Skeletal muscle cell (primary cell): ENCODE results near the gene UBE2N.
A peak's percentile ranks its signal among the peaks of the same experiment; 100 is the strongest.
"Not testable (repeated sequence)": the region's sequence is repeated elsewhere in the genome, so short reads cannot be mapped to it uniquely, and the experiment has no call there.

Experiments used
- DNase-seq: peaks from one replicate; pipeline ENCODE4 v3.0.0-alpha.2; 2010; ENCODE audit warnings: low read depth
- H3K4me3 ChIP-seq: 2 replicates; pipeline ENCODE4 v1.5.1; 2011; ENCODE audit warnings: low read depth, mild to moderate bottlenecking, control low read depth, low read length, moderate library complexity

Gene UBE2N

GRCh38 chr12:93387780-93388179, 54.0 kb downstream of the UBE2N start:
- no peak overlapping the region for H3K4me3 ChIP-seq
- no peak for DNase-seq

DNA sequence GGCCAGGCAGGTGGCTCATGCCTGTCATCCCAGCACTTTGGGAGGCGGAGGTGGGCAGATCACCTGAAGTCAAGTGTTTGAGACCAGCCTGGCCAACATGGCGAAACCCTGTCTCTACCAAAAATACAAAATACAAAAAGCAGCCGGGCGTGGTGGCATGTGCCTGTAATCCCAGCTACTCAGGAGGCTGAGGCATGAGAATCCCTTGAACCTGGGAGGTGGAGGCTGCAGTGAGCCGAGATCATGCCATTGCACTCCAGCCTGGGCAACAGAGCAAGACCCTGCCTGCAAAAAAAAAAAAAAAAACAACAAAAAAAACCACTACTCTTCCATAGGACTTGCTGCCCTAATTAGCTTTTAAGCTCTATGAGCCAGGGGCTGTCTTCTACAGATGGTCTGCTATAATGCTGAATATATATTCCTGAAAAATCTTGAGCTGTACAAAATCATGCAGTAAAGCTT, 59.7 kb downstream of the UBE2N start:
- not testable (repeated sequence) for DNase-seq

GRCh38 chr12:93381161-93381975, 60.4 kb downstream of the UBE2N start:
- H3K4me3 ChIP-seq = peak overlapping the region; percentile 96
- no peak for DNase-seq

More for the DNA sequence above, 59.7 kb downstream of the UBE2N start:
- H3K4me3 ChIP-seq = peak overlapping the region; percentile 96

DNA sequence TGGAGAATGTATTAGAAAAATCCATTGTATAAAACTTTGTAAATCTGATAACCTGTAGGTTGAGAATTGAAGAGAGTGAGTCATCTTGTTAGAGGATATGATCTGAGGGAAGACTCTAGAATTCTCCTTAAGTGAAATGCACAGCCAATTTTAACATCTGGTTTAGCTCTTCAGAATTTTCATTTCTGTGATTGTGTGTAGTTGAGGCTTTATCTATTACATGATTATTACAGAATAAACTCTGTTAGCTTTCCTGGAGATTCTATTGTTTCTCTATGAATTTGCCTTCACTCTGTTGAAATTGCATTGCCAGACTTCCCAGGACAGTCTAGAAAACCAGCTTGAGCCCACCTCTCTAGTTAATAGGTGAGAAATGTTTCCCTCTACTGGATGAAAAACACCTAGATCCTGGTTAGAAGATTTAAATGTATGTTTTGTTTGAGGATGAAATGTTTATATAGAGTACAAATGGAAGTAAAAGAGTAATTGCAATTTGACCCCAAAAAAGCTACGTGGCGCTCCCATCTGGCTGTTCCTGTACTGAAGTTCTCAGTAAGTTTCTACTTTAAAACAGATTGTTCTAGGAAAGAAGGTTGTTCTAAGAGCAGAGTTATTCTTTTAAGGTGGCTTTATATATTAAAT, 61.1 kb downstream of the UBE2N start:
- peak overlapping the region; percentile 96 for H3K4me3 ChIP-seq
- DNase-seq = no peak

GRCh38 chr12:93379981-93380361, 61.8 kb downstream of the UBE2N start:
- DNase-seq = no peak
- H3K4me3 ChIP-seq = peak overlapping the region; percentile 96

GRCh38 chr12:93379326-93379980, 62.3 kb downstream of the UBE2N start:
- no peak for DNase-seq
- H3K4me3 ChIP-seq = peak overlapping the region; percentile 96

GRCh38 chr12:93378998-93379325, 62.8 kb downstream of the UBE2N start:
- DNase-seq = no peak
- peak overlapping the region; percentile 96 for H3K4me3 ChIP-seq

GRCh38 chr12:93378196-93378997, 63.4 kb downstream of the UBE2N start:
- H3K4me3 ChIP-seq = peak overlapping the region; percentile 96
- not testable (repeated sequence) for DNase-seq

DNA sequence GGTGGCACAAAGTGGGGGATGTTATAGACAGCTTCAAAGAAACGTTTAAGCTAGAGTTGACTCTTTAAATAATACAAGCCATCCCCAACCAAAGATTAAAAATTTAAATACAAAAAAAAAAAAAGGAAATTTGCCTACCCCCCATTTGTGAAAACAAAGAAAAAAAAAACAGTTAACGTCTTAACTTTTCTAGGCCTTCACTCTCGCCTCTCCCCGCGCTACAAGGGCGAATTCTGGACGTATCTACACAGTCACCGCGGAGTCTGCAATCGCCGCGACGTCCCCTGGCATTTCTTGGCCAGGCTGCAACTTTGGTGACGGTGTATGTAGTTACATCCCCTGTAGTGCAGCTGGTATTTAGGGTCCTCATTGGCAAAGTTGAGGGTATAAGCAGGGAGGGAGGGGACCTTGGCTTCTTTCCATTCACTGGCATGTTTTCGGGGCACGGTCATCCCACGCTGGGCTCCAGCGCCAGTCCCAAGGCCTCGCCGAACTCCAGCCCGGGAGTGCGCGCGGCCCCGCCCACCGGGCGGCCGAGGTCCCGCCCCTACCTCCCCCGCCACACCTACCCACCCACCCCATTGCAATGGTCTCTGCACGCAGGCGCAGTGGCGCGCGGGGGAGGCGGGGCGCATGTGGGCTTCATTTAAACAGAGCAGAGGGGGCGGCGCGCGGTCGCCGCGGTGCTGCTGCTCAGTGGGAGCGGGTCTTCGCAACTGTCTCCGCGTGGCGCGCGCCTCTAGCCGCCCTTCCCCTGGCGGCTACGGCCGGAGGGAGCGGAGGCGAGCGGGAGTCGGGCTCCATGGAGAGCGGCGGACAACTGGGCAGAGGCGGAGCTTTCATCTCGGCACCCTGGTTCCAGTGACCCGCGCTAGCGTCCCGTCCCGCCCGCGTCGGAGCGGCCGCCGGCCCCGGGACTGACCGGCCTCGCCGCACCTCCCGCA, 64.2 kb downstream of the UBE2N start, which contains the start of gene NUDT4:
NUDT4 (plus strand) TSS at position 674 of the 944 bp plus-strand sequence. CDS start 398 bp downstream, outside the sequence.
- peak; percentile 81 for DNase-seq
- peak within 1 kb of the TSS; percentile 96 for H3K4me3 ChIP-seq

DNA sequence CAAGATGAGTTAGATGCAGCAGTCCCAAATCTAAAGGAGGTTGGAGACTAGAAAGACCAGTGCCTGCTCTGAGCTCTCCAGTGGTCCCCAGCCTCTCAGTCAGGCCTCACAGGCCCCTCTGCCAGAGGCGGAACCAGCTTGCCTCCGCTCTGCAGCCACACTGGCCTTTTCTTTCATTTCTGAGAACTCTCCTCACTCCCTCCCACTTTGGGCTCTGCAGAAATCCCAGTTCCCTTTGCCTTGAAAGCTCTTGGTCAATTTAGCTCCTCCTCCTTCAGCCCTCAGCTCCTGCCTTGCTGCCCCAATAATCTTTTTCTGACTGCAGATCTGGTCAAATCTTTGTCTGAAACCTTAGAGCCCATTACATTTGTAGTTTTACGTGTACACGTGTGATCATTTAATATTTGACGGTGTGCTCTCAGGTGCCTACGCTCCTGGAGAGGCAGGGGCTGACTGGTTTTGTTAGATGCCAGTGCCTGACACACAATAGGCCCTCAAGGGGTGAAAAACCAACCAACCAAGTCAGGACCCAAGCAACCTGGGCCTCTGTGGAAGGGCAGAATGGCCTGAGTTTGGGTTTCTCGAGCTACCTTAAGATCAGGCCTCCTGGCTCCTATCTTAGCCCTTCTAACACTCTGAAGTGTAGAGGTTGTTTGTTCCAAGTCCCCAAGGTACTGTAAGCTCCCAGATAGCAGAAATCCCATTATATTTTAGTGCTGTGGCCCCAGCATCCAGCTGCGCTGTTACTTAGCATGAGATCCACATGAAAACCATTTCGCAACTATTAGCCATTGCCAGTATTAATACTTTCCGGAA, 65.1 kb downstream of the UBE2N start:
- peak overlapping the region; percentile 58 for H3K4me3 ChIP-seq
- DNase-seq = no peak

DNA sequence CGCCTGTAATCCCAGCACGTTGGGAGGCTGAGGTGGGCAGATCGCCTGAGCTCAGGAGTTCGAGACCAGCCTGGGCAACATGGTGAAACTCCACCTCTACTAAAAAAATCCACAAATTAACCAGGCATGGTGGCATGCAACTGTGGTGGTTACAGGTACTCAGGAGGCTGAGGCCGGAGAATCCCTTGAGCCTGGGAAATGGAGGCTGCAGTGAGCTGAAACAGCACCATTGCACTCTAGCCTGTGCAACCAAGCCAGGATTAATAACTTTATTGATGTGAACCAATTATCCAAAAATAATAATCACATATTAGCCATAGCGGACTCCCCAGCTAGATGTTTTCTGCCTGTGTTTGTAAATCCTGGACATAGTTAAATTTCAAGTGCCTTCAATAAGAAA, 65.8 kb downstream of the UBE2N start:
- peak overlapping the region; percentile 58 for H3K4me3 ChIP-seq

GRCh38 chr12:93373961-93374656, 67.6 kb downstream of the UBE2N start:
- DNase-seq = no peak
- no peak overlapping the region for H3K4me3 ChIP-seq

More for the DNA sequence above, 65.8 kb downstream of the UBE2N start:
- no peak for DNase-seq

GRCh38 chr12:93370947-93371346, 70.8 kb downstream of the UBE2N start:
- DNase-seq = no peak
- no peak overlapping the region for H3K4me3 ChIP-seq

GRCh38 chr12:93369505-93369904, 72.2 kb downstream of the UBE2N start:
- no peak overlapping the region for H3K4me3 ChIP-seq
- DNase-seq = no peak

- no peak for DNase-seq
- H3K4me3 ChIP-seq = no peak overlapping the region
Measured at GRCh38 chr12:93368766-93369165, 73.0 kb downstream of the UBE2N start.

- H3K4me3 ChIP-seq = no peak overlapping the region
- DNase-seq = no peak
Measured at GRCh38 chr12:93366422-93366821, 75.3 kb downstream of the UBE2N start.
